Measurements from ENCODE around the gene DEFB126. TPM values are rescaled to one million over a fixed set of nuclear protein-coding genes. Genes with fewer than 3 reads are reported as not detected.
"Not testable (repeated sequence)": the region's sequence is repeated elsewhere in the genome, so short reads cannot be mapped to it uniquely, and the experiment has no call there.

The DEFB126 gene
- total RNA-seq, 3 donors from 2014 or later (not counting 1 experiment from before 2014, with no cell fraction given) = not detected

- H3K4me3 Mint-ChIP-seq = no peak overlapping the region
- no peaks in the 10 kb centered on the region for H3K36me3 Mint-ChIP-seq
- Histone ChIP-seq H3K9me3 (ENCODE audit: control insufficient read depth, insufficient read depth, low read length) (no peaks in the 10 kb centered on the region), H3K36me3 (ENCODE audit: control insufficient read depth, insufficient read depth, low read length) (no peaks in the 10 kb centered on the region), H3K4me3 (ENCODE audit: low read length) (no peak overlapping the region), H3K4me1 (ENCODE audit: control insufficient read depth, insufficient read depth, low read length) (no peaks in the 10 kb centered on the region), H3K27me3 (ENCODE audit: control insufficient read depth, insufficient read depth, low read length) (peaks cover 18% of the 10 kb centered on the region), H3K27ac (ENCODE audit: low read length) (no peak overlapping the region)
- no peaks in the 10 kb centered on the region for H3K4me1 Mint-ChIP-seq
- H3K9me3 Mint-ChIP-seq = no peaks in the 10 kb centered on the region
- TF ChIP-seq CTCF (IDR thresholded peaks at IDR 0.05) = no peak
- intact Hi-C loops (cut with micrococcal nuclease) = no loop called here
- ATAC-seq = no peak
- H3K27me3 Mint-ChIP-seq (ENCODE audit: low read depth in 2 of 2) = peaks cover 28 to 42% of the 10 kb centered on the region in 2 donors
- DNase-seq = no peak
- H3K27ac Mint-ChIP-seq = no peak overlapping the region
Measured at GRCh38 chr20:101975-102374, 40.4 kb upstream of the DEFB126 start.

GRCh38 chr20:103456-103855 is 38.9 kb upstream of the DEFB126 start:
- DNase-seq (no peak), ATAC-seq (no peak)
- Mint-ChIP-seq H3K36me3 (no peaks in the 10 kb centered on the region), H3K9me3 (no peaks in the 10 kb centered on the region), H3K4me1 (no peaks in the 10 kb centered on the region), H3K27ac (no peak overlapping the region), H3K4me3 (no peak overlapping the region), H3K27me3 (ENCODE audit: low read depth in 2 of 2) (peaks cover 32 to 54% of the 10 kb centered on the region in 2 donors)
- Histone ChIP-seq H3K4me3 (ENCODE audit: low read length) (no peak overlapping the region), H3K36me3 (ENCODE audit: control insufficient read depth, insufficient read depth, low read length) (no peaks in the 10 kb centered on the region), H3K9me3 (ENCODE audit: control insufficient read depth, insufficient read depth, low read length) (no peaks in the 10 kb centered on the region), H3K27ac (ENCODE audit: low read length) (no peak overlapping the region), H3K27me3 (ENCODE audit: control insufficient read depth, insufficient read depth, low read length) (peaks cover 18% of the 10 kb centered on the region), H3K4me1 (ENCODE audit: control insufficient read depth, insufficient read depth, low read length) (no peaks in the 10 kb centered on the region)
- TF ChIP-seq CTCF (IDR thresholded peaks at IDR 0.05) = no peak
- intact Hi-C loops (cut with micrococcal nuclease) = no loop called here
- 86% methylated on average over 5 of the region's 5 CpGs for WGBS (ENCODE audit: insufficient coverage)

GRCh38 chr20:112396-112795 is 30.0 kb upstream of the DEFB126 start:
- ATAC-seq = no peak
- H3K4me1 ChIP-seq (ENCODE audit: control insufficient read depth, insufficient read depth, low read length) = no peaks in the 10 kb centered on the region
- no peak overlapping the region for H3K27ac Mint-ChIP-seq
- no peaks in the 10 kb centered on the region for H3K36me3 ChIP-seq (ENCODE audit: control insufficient read depth, insufficient read depth, low read length)
- peaks cover 7% of the 10 kb centered on the region for H3K9me3 ChIP-seq (ENCODE audit: control insufficient read depth, insufficient read depth, low read length)
- no peak for TF ChIP-seq CTCF (IDR thresholded peaks at IDR 0.05)
- peaks cover 11% of the 10 kb centered on the region for H3K27me3 ChIP-seq (ENCODE audit: control insufficient read depth, insufficient read depth, low read length)
- no peak overlapping the region for H3K4me3 Mint-ChIP-seq
- no peaks in the 10 kb centered on the region for H3K4me1 Mint-ChIP-seq
- H3K27ac ChIP-seq (ENCODE audit: low read length) = no peak overlapping the region
- H3K36me3 Mint-ChIP-seq = no peaks in the 10 kb centered on the region
- H3K27me3 Mint-ChIP-seq (ENCODE audit: low read depth in 2 of 2) = peaks cover 12 to 60% of the 10 kb centered on the region in 2 donors
- no peaks in the 10 kb centered on the region for H3K9me3 Mint-ChIP-seq
- intact Hi-C loops (cut with micrococcal nuclease) = no loop called here
- no peak overlapping the region for H3K4me3 ChIP-seq (ENCODE audit: low read length)
- DNase-seq = no peak

GRCh38 chr20:117518-117917 is 24.9 kb upstream of the DEFB126 start:
- DNase-seq (no peak), ATAC-seq (no peak)
- peaks cover 7% of the 10 kb centered on the region for H3K9me3 ChIP-seq (ENCODE audit: control insufficient read depth, insufficient read depth, low read length)
- H3K36me3 ChIP-seq (ENCODE audit: control insufficient read depth, insufficient read depth, low read length) = no peaks in the 10 kb centered on the region
- no peak overlapping the region for H3K27ac ChIP-seq (ENCODE audit: low read length)
- H3K27me3 ChIP-seq (ENCODE audit: control insufficient read depth, insufficient read depth, low read length) = peaks cover 14% of the 10 kb centered on the region
- Mint-ChIP-seq H3K9me3 (peaks cover 0 to 3% of the 10 kb centered on the region in 2 donors), H3K36me3 (no peaks in the 10 kb centered on the region), H3K27me3 (ENCODE audit: low read depth in 2 of 2) (peaks cover 30 to 74% of the 10 kb centered on the region in 2 donors), H3K4me3 (no peak overlapping the region), H3K4me1 (no peaks in the 10 kb centered on the region), H3K27ac (no peak overlapping the region)
- intact Hi-C loops (cut with micrococcal nuclease) = no loop called here
- no peak overlapping the region for H3K4me3 ChIP-seq (ENCODE audit: low read length)
- TF ChIP-seq CTCF (IDR thresholded peaks at IDR 0.05) = no peak
- no peaks in the 10 kb centered on the region for H3K4me1 ChIP-seq (ENCODE audit: control insufficient read depth, insufficient read depth, low read length)

GRCh38 chr20:129786-130323 is 12.5 kb upstream of the DEFB126 start:
- intact Hi-C loops (cut with micrococcal nuclease); H3K4me1 Mint-ChIP-seq; H3K9me3 Mint-ChIP-seq; DNase-seq; H3K4me3 Mint-ChIP-seq; H3K27ac Mint-ChIP-seq; H3K4me3 ChIP-seq (ENCODE audit: low read length); H3K27ac ChIP-seq (ENCODE audit: low read length); H3K27me3 ChIP-seq (ENCODE audit: control insufficient read depth, insufficient read depth, low read length); H3K9me3 ChIP-seq (ENCODE audit: control insufficient read depth, insufficient read depth, low read length); H3K36me3 Mint-ChIP-seq; H3K36me3 ChIP-seq (ENCODE audit: control insufficient read depth, insufficient read depth, low read length); ATAC-seq; H3K4me1 ChIP-seq (ENCODE audit: control insufficient read depth, insufficient read depth, low read length): not testable (repeated sequence)
- 96% methylated on average over 20 of the region's 28 CpGs for WGBS (ENCODE audit: insufficient coverage)
- H3K27me3 Mint-ChIP-seq (ENCODE audit: low read depth in 2 of 2) = peaks cover 7 to 25% of the 10 kb centered on the region in 2 donors
